Subcutaneous adipose tissue (tissue), 4 donors: ENCODE data around the gene RGL2. TPM values are rescaled to one million over a fixed set of nuclear protein-coding genes. Genes with fewer than 3 reads are reported as not detected.

ENCODE experiments used
- total RNA-seq, 4 donors: library from RNA; depleted of rRNA; stranded (reverse); fragments of >200 nt; gene quantifications; one replicate each; pipeline ENCODE4 v1.1.0, GENCODE V29; 2016
- TF ChIP-seq, protein P1 (sequence below): fragments of 450-650 bp; IDR thresholded peaks from one replicate; pipeline ENCODE4 v1.5.1; 2016; ENCODE audit warnings: low read depth, mild to moderate bottlenecking, control low read depth, antibody characterized with exemption, moderate library complexity

The RGL2 gene
- total RNA-seq, 4 donors from 2014 or later, result 16.0 to 45.8 (median 42.5) TPM

DNA sequence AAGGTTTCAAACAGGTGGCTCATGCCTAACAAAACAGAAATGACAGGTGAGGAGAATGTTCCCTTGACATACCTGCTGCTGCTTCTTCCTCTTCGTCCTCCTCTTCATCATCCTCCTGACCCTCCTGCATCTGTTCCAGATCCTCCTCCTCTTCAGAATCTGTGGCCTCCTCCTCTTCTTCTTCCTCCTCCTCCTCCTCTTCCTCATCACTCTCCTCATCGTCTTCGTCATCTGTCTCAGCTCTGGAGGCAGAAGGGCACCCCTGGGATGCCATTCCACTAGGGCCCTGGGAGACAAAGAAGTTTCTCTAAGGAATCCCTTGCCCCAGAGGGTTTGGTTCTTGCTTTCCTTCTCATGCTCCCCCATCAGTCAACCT lies 21.2 kb upstream of the RGL2 start:
- TF ChIP-seq, protein P1, sequence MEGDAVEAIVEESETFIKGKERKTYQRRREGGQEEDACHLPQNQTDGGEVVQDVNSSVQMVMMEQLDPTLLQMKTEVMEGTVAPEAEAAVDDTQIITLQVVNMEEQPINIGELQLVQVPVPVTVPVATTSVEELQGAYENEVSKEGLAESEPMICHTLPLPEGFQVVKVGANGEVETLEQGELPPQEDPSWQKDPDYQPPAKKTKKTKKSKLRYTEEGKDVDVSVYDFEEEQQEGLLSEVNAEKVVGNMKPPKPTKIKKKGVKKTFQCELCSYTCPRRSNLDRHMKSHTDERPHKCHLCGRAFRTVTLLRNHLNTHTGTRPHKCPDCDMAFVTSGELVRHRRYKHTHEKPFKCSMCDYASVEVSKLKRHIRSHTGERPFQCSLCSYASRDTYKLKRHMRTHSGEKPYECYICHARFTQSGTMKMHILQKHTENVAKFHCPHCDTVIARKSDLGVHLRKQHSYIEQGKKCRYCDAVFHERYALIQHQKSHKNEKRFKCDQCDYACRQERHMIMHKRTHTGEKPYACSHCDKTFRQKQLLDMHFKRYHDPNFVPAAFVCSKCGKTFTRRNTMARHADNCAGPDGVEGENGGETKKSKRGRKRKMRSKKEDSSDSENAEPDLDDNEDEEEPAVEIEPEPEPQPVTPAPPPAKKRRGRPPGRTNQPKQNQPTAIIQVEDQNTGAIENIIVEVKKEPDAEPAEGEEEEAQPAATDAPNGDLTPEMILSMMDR, result no peak

DNA sequence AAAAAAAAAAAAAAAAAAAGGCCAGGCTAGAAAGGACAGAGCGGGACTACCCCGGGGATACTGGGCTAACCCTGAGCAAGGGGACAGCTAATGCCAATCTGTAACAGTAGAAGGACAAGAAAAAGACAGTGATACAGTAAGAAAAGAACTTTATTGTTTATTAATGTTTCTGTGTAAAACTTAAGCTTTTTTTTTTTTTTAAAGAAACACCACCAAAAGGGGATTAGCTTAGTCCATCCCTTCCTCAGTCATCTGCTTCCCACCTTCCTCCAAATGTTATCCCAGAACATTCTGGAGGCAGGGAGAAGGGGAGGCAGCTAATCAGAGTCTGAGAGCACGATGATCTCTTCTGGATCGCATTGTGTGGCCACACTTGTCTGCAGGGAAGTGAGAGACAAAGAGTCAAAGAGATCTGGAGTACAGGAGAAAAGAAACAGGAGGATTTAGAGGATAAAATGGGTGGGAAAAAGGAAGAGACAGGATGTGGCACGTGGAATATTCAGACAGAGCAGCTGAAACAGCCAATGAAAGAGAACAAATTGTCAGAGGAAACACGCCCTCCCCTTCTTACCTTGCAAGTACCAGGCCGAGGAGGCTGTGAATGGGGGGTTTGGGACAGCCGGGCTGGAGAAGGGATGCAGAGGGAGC lies 19.8 kb upstream of the RGL2 start:
- TF ChIP-seq, protein P1, result no peak

DNA sequence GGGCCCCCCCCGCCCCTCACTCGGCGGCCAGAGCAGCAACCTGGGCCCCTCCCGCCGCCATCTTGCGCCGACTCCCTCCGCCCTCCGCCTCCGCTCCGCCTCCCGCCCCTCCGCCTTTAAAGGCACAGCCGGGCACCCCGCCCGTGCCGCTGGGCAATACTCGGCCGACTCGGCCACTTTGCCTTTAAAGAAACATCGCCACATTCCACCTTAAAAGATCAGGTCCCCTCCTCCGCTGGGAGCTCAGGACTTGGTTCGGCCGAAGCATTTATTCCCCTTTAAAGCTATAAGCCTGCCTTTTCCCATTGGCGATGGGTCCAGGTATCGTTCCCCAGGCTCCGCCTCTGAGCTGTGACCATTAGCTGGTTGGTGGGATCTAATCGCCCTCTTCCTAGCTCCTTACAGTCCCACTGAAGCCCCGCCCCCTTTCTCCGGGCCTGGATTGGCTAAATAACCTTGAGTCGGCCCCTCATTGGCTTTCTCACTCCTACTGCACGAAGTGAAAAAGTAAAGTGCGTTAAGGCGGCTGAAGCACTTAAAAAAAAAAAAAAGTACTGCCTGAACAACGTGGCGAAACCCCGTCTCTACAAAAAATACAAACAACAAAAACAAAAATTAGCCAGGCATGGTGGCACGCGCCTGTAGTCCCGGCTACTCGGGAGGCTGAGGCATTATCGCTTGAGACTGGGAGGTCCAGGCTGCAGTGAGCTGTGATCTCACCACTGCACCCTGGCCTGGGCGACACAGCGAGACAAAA lies 19.1 kb upstream of the RGL2 start, which contains the start of gene ZBTB22:
ZBTB22 (minus strand) TSS at position 76 of the 757 bp plus-strand sequence. CDS start 828 bp downstream, outside the sequence.
- TF ChIP-seq, protein P1, result no peak

DNA sequence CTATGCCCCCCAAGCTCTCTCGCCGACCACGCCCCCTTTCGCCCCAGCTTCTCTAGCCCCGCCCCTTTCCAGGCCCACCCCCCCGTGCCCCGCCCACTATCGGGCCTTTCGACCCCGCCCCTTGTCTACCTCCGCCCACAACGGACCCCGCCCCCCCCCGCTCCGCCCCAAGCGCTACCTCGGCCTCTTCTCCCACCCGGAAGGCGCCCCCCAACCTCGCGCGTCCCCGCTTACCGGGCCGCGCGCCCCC lies 18.6 kb upstream of the RGL2 start:
- TF ChIP-seq, protein P1, result no peak

- TF ChIP-seq, protein P1, result no peak
Observed at GRCh38 chr6:33316603-33317418, 18.1 kb upstream of the RGL2 start.

- TF ChIP-seq, protein P1, result no peak
Observed at GRCh38 chr6:33315793-33316602, 17.3 kb upstream of the RGL2 start.
